ENCODE data around the gene CHRNA4.

Gene CHRNA4

DNA sequence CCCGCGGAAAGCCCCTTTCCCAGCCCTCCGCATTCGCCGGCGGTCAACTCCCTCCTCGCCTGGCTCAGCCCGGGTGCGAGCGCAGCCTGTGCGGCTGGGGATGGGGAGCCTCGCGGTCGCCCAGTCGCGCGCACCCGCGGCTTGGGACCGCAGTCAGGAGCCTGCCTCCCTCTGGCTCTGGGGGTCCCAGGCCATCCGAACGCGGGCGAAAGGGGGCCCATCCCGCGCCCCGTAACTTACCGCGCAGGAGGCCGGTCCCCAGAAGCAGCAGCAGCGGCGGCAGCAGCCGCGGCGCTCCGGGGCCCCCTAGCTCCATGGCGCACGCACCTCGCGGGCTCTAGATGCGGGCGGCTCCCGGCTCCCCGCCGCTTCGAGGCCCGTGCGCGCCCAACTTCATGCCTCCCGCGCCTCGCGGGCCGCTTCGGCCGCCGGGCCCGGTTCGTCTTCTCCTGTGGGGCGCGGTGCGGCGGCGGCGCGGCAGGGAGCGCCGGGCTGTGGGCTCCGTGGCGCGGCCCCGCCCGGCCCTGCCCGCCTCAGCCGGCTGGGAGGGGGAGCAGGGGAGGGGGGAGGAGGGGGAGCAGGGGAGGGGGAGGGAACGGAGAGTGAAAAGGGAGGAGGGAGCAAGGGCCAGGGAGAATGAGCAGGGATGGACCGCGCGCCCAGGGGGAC, at the start of gene CHRNA4:
TSS of gene CHRNA4 (minus strand) at position 500 of the 669 bp plus-strand sequence. CDS start at position 316, 184 bp downstream.
- no peak for TF ChIP-seq Cebpa-rat (IDR thresholded peaks at IDR 0.05)
- no peak within 1 kb of the TSS for H3K9ac ChIP-seq

DNA sequence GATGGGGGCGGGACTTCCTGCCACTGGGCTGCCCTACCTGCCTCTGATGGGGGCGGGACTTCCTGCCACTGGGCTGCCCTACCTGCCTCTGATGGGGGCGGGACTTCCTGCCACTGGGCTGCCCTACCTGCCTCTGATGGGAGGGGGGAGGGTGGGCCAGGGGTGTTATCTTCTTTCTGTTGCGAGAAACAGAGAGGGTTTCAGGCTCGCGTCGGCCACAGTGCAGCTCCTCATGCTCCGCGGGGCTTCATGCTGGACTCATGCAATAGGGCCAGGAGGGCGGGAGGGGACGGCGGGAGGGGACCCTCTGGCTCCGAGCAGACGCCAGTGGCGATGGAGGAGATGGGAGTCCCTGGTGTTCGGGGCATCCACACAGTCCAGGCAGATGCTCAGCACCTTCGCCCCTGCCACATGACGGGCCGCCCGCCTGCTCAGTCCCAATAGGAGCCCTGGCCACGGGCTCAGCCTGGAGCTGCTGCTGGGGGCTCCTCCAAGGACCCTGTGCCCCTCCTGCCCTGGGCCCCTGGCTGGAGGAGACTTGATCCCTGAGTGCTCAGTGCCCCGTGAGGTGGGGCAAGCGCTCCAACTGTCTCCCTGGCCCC, 48.8 kb upstream of the CHRNA4 start:
- Histone ChIP-seq H3K4me1 (peaks cover 31% of the 10 kb centered on the region), H3K9ac (no peak overlapping the region), H3K27me3 (peaks cover 32% of the 10 kb centered on the region), H3K9me3 (no peaks in the 10 kb centered on the region), H3K4me2 (no peak overlapping the region), H3K27ac (no peak overlapping the region), H4K20me1 (peaks cover 13% of the 10 kb centered on the region; the same call in 1 of the 2 replicates), H3K36me3 (no peaks in the 10 kb centered on the region), H3K4me3 (no peak overlapping the region)
- no peak for TF ChIP-seq Cebpa-rat (IDR thresholded peaks at IDR 0.05)

More for the DNA sequence above, at the start of gene CHRNA4:
- H3K4me1 ChIP-seq, result peaks cover 16% of the 10 kb centered on the region
- peak within 1 kb of the TSS; percentile 49 for H3K4me2 ChIP-seq
- no peak within 1 kb of the TSS for H3K27ac ChIP-seq
- H3K27me3 ChIP-seq, result peaks cover 71% of the 10 kb centered on the region
- no peaks in the 10 kb centered on the region for H3K9me3 ChIP-seq
- H4K20me1 ChIP-seq, result peaks cover 26% of the 10 kb centered on the region; the same call in 1 of the 2 replicates
- no peaks in the 10 kb centered on the region for H3K36me3 ChIP-seq
- no peak within 1 kb of the TSS for H3K4me3 ChIP-seq

DNA sequence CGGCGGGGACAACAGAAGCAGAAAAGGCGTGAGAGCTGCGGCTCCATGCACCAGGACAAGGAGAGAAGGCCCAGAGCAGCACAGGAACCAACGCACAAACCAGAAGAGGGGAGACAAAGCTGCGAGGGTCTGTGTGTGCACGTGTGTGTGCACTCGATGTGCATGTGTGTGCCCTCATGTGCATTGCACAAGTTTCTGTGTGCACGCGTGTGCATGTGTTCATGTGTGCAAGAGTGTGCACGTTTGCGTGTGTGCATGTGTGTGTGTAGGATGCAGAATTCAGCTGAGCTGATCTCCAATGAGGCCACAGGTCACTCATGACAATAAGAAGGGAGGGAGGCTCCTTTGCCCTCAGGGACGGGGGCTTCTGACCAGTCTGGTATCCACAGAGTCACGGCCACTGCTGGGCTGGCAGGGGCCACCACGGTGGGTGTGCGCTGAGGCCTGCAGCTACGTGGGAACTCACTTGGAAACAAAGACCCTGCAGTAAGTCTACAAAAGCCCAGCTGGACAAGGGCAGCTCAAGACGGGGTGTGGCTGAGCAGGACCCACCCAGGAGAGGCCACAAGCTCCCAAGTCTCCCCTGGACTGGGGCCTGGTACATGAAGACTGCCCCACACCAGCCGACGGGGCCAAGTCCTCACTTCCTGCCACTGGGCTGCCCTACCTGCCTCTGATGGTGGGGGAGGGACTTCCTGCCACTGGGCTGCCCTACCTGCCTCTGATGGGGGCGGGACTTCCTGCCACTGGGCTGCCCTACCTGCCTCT, 48.1 kb upstream of the CHRNA4 start:
- H3K27me3 ChIP-seq, result peaks cover 25% of the 10 kb centered on the region
- no peak overlapping the region for H3K4me2 ChIP-seq
- no peak overlapping the region for H3K27ac ChIP-seq
- peaks cover 32% of the 10 kb centered on the region for H3K4me1 ChIP-seq
- TF ChIP-seq Cebpa-rat (IDR thresholded peaks at IDR 0.05), result no peak
- H3K36me3 ChIP-seq, result no peaks in the 10 kb centered on the region
- no peaks in the 10 kb centered on the region for H3K9me3 ChIP-seq
- peaks cover 6% of the 10 kb centered on the region; the same call in 1 of the 2 replicates for H4K20me1 ChIP-seq
- no peak overlapping the region for H3K4me3 ChIP-seq
- no peak overlapping the region for H3K9ac ChIP-seq

DNA sequence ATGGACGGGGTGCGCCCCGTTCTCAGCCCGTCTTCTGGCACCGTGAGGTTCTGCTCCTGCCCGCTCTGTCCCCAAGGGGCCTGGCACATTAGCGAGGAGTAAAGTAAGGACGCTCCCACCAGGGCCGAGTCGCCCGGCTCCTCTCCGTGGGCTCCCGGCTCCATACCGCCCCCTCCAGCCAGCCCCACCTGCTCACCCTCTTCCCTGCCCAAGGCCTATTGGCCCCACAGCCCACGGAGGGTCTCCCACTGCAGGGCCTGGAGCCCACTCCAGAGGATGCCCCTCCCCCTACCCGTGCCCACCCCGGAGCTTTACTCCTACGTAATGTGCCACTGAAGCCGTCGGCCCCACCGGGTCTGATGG, 47.5 kb upstream of the CHRNA4 start:
- Histone ChIP-seq H3K9ac (no peak overlapping the region), H3K27ac (no peak overlapping the region), H3K4me1 (peaks cover 37% of the 10 kb centered on the region), H3K9me3 (no peaks in the 10 kb centered on the region), H3K4me2 (no peak overlapping the region), H3K36me3 (no peaks in the 10 kb centered on the region), H3K4me3 (no peak overlapping the region), H3K27me3 (peaks cover 20% of the 10 kb centered on the region), H4K20me1 (peaks cover 6% of the 10 kb centered on the region; the same call in 1 of the 2 replicates)
- TF ChIP-seq Cebpa-rat (IDR thresholded peaks at IDR 0.05), result no peak

DNA sequence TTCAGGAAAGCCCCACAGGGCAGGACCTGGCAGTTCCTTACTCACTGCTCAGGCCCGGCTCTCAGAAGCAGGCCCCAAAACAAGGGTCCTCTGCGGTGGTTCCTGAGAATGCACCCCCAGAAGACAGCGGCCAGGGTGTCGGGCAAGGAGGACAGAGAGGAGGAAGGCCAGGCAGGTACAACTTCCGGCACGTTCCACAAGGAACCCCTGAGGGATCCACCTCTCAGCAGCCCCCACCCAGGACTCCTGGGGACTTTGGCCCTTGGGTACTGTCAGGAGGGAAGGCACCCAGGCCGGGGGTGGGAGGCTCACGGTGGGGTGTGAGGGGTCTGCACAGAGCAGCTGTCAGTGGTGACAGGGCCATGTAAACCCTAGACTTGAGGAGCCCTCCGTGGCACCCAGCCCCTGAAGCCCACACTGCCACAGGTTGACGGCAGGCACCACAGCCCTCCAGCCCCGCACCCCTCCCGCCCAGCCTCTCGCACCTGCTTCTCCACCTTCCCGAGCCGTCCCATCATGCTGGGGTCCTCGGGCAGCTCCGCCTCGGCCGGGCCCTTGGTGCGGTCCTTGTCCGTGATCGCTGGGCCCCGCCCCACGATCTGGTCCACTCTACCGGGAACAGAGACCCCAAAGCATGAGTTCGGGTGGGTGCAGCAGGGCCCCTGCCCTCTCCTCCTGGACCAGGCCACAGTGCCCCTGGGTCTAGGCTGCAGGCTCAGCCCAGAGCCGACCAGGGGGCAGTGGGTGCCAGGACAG, 47.0 kb upstream of the CHRNA4 start:
- H3K4me1 ChIP-seq, result peaks cover 42% of the 10 kb centered on the region
- no peaks in the 10 kb centered on the region for H3K36me3 ChIP-seq
- no peak overlapping the region for H3K4me2 ChIP-seq
- H3K9ac ChIP-seq, result no peak overlapping the region
- no peak for TF ChIP-seq Cebpa-rat (IDR thresholded peaks at IDR 0.05)
- H4K20me1 ChIP-seq, result peaks cover 7% of the 10 kb centered on the region; the same call in 1 of the 2 replicates
- no peak overlapping the region for H3K27ac ChIP-seq
- H3K27me3 ChIP-seq, result peaks cover 14% of the 10 kb centered on the region; the same call in 1 of the 2 replicates
- no peaks in the 10 kb centered on the region for H3K9me3 ChIP-seq
- H3K4me3 ChIP-seq, result no peak overlapping the region

DNA sequence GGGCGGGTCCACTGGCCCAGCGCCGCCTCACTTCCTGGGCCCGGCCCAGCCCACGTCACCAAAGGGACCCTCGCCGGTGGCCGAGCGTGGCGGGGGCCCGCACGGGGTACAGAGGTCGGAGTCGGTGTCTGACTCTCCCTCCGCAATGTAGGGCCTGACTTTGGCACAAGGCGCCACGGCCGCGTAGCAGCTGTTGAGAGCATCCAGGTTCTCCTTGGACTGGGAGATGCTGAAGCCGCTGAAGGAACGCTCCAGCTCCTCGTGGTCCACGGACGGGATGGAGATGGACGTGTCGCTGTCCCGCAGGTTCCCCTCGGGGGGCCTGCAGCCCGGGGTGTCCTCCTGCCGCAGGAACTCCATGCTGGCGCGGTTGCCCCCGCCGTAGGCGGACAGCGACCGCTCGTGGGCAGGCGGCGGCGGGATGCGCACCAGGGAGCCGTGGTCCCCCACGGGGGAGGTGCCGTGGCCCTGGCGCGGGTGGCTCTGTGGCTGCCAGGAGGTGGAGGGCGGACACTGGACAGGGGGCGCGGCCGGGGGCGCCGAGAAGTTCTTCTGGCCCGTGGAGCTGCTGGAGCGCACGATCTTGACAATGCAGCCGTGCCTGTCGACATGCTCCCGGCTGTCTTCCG, 45.6 kb upstream of the CHRNA4 start:
- H4K20me1 ChIP-seq, result peaks cover 14% of the 10 kb centered on the region; the same call in 1 of the 2 replicates
- no peak overlapping the region for H3K27ac ChIP-seq
- TF ChIP-seq Cebpa-rat (IDR thresholded peaks at IDR 0.05), result no peak
- H3K4me3 ChIP-seq, result no peak overlapping the region
- H3K4me2 ChIP-seq, result no peak overlapping the region
- no peak overlapping the region for H3K9ac ChIP-seq
- no peaks in the 10 kb centered on the region for H3K9me3 ChIP-seq
- peaks cover 43% of the 10 kb centered on the region for H3K4me1 ChIP-seq
- H3K27me3 ChIP-seq, result peaks cover 10% of the 10 kb centered on the region; the same call in 1 of the 2 replicates
- H3K36me3 ChIP-seq, result no peaks in the 10 kb centered on the region

DNA sequence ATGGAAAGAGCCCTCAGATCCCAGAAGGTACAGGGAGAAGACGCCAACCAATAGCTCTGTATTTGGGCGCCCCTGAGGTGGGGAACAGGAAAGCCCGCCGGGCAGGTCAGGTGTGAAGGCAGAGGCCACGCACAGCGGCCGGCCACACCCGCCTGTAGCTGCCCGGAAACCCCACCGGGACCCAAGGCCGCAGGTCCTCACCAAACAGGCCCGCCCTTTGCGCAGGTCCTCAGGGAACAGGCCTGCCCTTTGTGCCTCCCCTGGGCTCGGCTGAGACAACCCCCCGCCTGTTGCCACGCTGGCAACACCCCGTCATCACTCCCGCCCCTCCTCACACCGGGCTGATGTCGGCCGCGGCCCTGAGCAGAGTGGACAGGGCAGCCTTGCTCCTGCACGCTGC, 44.9 kb upstream of the CHRNA4 start:
- H3K27me3 ChIP-seq, result peaks cover 17% of the 10 kb centered on the region
- no peaks in the 10 kb centered on the region for H3K9me3 ChIP-seq
- no peaks in the 10 kb centered on the region for H3K36me3 ChIP-seq
- peaks cover 14% of the 10 kb centered on the region; the same call in 1 of the 2 replicates for H4K20me1 ChIP-seq
- H3K4me2 ChIP-seq, result no peak overlapping the region
- no peak for TF ChIP-seq Cebpa-rat (IDR thresholded peaks at IDR 0.05)
- H3K9ac ChIP-seq, result no peak overlapping the region
- H3K27ac ChIP-seq, result no peak overlapping the region
- H3K4me3 ChIP-seq, result no peak overlapping the region
- H3K4me1 ChIP-seq, result peaks cover 36% of the 10 kb centered on the region

DNA sequence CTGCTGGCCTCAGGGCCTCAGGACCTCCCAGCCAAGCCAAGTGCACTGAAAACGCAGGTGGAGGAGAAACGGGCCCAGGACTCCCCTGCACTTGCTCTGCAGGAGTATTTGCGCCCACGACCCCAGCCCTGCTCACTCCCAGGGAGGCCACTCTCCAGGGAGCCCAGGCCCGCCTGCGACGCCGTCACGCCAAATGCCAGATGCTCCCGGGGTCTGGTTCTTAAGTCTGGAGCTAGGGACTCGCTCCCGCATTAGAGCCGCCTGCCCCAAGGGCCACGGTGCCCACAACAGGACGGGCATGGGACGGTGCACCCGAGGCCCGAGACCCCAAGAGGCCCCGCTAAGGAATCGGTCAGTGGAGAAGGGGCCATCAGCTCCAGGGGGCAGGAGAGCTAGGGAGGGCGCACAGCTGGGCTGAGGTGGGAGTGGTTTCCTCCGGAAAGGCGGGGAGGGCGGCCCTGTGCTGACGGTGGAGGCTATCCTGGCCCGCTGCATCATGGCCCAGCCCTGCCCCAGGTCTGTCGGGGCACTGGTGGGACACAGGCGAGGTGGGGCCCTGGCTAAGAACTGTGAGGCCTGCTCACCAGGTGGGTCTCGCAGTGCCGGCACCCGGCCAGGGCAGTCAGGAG, 44.1 kb upstream of the CHRNA4 start:
- Histone ChIP-seq H3K36me3 (no peaks in the 10 kb centered on the region), H3K4me1 (peaks cover 36% of the 10 kb centered on the region), H3K9ac (no peak overlapping the region), H3K4me2 (no peak overlapping the region), H3K4me3 (no peak overlapping the region), H3K27ac (no peak overlapping the region), H4K20me1 (peaks cover 14% of the 10 kb centered on the region; the same call in 1 of the 2 replicates), H3K9me3 (no peaks in the 10 kb centered on the region), H3K27me3 (peaks cover 25% of the 10 kb centered on the region)
- TF ChIP-seq Cebpa-rat (IDR thresholded peaks at IDR 0.05), result no peak

Measured in BLaER1 (cell line).